Measurements from ENCODE around the gene FYTTD1. TPM values are rescaled to one million over a fixed set of nuclear protein-coding genes. Genes with fewer than 3 reads are reported as not detected.

The FYTTD1 gene
- total RNA-seq, 1 experiment from 2014 or later, result 70.7 TPM

DNA sequence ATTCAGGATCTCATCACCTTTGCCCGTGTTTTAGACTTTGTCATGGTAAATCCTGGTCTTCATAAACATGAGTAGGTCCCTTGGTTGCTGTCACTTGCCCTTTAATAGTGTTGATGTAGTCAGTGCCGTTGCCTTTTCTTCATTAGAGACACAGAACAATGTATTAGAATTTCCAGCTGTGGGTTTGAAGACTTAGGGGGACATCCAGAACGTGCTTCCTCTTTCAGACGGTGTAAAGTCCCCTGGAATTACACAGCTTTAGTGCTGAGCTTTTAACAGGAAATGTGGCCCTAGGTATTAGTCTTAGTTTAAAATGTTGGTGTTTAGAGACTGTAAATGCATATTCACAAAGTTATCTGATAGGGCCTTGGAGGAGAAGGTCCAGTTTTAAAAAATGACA is 32.5 kb downstream of the FYTTD1 start:
- DNase-seq (ENCODE audit: low read depth, low spot score) (no peak), ATAC-seq (no peak)
- Histone ChIP-seq H3K4me3 (replicated peaks in 1 of 2; ENCODE audit: low read depth in 1 of 2, low read length in 2 of 2) (no peak overlapping the region), H3K27ac (ENCODE audit: low read depth, low read length) (no peak overlapping the region), H3K79me2 (ENCODE audit: insufficient read depth, low read length) (no peaks in the 10 kb centered on the region), H3K36me3 (ENCODE audit: control insufficient read depth in 1 of 2, insufficient read depth in 2 of 2, low read length in 2 of 2) (peaks cover 22 to 24% of the 10 kb centered on the region in 2 experiments; a peak in 3 of 4 replicates), H3K9me2 (ENCODE audit: insufficient read depth) (no peaks in the 10 kb centered on the region), H2AFZ (ENCODE audit: low read depth, low read length, poor library complexity, severe bottlenecking) (no peak overlapping the region), H3K9ac (ENCODE audit: low read length) (no peak overlapping the region), H3K27me3 (ENCODE audit: insufficient read depth, low read length) (no peaks in the 10 kb centered on the region), H3K9me3 (ENCODE audit: control insufficient read depth in 1 of 2, insufficient read depth in 1 of 2, low read depth in 1 of 2, low read length in 2 of 2) (no peaks in the 10 kb centered on the region), H3K4me2 (ENCODE audit: low read length) (no peak overlapping the region), H3K4me1 (ENCODE audit: control insufficient read depth in 1 of 2, insufficient read depth in 2 of 2, low read length in 2 of 2) (no peaks in the 10 kb centered on the region), H4K20me1 (ENCODE audit: insufficient read depth) (no peaks in the 10 kb centered on the region)
- BruUV-seq (replicated peaks), result no TSS peak
- TF ChIP-seq, protein P1, sequence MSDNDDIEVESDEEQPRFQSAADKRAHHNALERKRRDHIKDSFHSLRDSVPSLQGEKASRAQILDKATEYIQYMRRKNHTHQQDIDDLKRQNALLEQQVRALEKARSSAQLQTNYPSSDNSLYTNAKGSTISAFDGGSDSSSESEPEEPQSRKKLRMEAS (IDR thresholded peaks at IDR 0.05), result no peak
- TF ChIP-seq, protein P2, sequence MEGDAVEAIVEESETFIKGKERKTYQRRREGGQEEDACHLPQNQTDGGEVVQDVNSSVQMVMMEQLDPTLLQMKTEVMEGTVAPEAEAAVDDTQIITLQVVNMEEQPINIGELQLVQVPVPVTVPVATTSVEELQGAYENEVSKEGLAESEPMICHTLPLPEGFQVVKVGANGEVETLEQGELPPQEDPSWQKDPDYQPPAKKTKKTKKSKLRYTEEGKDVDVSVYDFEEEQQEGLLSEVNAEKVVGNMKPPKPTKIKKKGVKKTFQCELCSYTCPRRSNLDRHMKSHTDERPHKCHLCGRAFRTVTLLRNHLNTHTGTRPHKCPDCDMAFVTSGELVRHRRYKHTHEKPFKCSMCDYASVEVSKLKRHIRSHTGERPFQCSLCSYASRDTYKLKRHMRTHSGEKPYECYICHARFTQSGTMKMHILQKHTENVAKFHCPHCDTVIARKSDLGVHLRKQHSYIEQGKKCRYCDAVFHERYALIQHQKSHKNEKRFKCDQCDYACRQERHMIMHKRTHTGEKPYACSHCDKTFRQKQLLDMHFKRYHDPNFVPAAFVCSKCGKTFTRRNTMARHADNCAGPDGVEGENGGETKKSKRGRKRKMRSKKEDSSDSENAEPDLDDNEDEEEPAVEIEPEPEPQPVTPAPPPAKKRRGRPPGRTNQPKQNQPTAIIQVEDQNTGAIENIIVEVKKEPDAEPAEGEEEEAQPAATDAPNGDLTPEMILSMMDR (IDR thresholded peaks at IDR 0.05 in 2 of 3, conservative IDR thresholded peaks at IDR 0.05 in 1 of 3; ENCODE audit: borderline replicate concordance in 1 of 3, insufficient read depth in 1 of 3, low read depth in 2 of 3, low read length in 2 of 3), result no peak
- TF ChIP-seq JUND (IDR thresholded peaks at IDR 0.05) (no peak), CBX3 (IDR thresholded peaks at IDR 0.05; ENCODE audit: low read depth) (no peak), RAD21 (IDR thresholded peaks at IDR 0.05; ENCODE audit: low read depth) (no peak), CEBPB (IDR thresholded peaks at IDR 0.05; ENCODE audit: low read depth) (no peak), YY1 (IDR thresholded peaks at IDR 0.05; ENCODE audit: extremely low read depth, insufficient replicate concordance, low read depth, low read length) (no peak), TCF7L2 (IDR thresholded peaks at IDR 0.05; ENCODE audit: borderline replicate concordance, extremely low read depth, insufficient read depth, insufficient read length) (no peak), EGR1 (IDR thresholded peaks at IDR 0.05; ENCODE audit: low read depth) (no peak), POLR2A (IDR thresholded peaks at IDR 0.05; ENCODE audit: borderline replicate concordance, extremely low read depth, insufficient read depth, insufficient read length) (no peak), ZNF274 (IDR thresholded peaks at IDR 0.05; ENCODE audit: low read depth, low read length) (no peak), ZFX (IDR thresholded peaks at IDR 0.05) (no peak), ELF1 (IDR thresholded peaks at IDR 0.05; ENCODE audit: borderline replicate concordance, low read depth) (no peak), EZH2phosphoT487 (IDR thresholded peaks at IDR 0.05; ENCODE audit: borderline replicate concordance) (no peak)
- TF ChIP-seq, protein P3, sequence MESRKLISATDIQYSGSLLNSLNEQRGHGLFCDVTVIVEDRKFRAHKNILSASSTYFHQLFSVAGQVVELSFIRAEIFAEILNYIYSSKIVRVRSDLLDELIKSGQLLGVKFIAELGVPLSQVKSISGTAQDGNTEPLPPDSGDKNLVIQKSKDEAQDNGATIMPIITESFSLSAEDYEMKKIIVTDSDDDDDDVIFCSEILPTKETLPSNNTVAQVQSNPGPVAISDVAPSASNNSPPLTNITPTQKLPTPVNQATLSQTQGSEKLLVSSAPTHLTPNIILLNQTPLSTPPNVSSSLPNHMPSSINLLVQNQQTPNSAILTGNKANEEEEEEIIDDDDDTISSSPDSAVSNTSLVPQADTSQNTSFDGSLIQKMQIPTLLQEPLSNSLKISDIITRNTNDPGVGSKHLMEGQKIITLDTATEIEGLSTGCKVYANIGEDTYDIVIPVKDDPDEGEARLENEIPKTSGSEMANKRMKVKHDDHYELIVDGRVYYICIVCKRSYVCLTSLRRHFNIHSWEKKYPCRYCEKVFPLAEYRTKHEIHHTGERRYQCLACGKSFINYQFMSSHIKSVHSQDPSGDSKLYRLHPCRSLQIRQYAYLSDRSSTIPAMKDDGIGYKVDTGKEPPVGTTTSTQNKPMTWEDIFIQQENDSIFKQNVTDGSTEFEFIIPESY (IDR thresholded peaks at IDR 0.05; ENCODE audit: extremely low read depth, insufficient replicate concordance, low read length), result no peak
- TF ChIP-seq, protein P4, sequence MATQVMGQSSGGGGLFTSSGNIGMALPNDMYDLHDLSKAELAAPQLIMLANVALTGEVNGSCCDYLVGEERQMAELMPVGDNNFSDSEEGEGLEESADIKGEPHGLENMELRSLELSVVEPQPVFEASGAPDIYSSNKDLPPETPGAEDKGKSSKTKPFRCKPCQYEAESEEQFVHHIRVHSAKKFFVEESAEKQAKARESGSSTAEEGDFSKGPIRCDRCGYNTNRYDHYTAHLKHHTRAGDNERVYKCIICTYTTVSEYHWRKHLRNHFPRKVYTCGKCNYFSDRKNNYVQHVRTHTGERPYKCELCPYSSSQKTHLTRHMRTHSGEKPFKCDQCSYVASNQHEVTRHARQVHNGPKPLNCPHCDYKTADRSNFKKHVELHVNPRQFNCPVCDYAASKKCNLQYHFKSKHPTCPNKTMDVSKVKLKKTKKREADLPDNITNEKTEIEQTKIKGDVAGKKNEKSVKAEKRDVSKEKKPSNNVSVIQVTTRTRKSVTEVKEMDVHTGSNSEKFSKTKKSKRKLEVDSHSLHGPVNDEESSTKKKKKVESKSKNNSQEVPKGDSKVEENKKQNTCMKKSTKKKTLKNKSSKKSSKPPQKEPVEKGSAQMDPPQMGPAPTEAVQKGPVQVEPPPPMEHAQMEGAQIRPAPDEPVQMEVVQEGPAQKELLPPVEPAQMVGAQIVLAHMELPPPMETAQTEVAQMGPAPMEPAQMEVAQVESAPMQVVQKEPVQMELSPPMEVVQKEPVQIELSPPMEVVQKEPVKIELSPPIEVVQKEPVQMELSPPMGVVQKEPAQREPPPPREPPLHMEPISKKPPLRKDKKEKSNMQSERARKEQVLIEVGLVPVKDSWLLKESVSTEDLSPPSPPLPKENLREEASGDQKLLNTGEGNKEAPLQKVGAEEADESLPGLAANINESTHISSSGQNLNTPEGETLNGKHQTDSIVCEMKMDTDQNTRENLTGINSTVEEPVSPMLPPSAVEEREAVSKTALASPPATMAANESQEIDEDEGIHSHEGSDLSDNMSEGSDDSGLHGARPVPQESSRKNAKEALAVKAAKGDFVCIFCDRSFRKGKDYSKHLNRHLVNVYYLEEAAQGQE (IDR thresholded peaks at IDR 0.05; ENCODE audit: low read depth), result no peak
- ChIA-PET CTCF (no interaction called here), RAD21 (ENCODE audit: low non-redundant PET in 1 of 2, low total read pairs in 2 of 2, uncharacterized antibody in 2 of 2, unreplicated experiment in 2 of 2) (no interaction called here), POLR2A (no interaction called here)
- intact Hi-C loops (cut with micrococcal nuclease), result no loop called here

All from HCT116 (cell line).